GM23338 (cell line): ENCODE results near the gene RPL13. TPM values are rescaled to one million over a fixed set of nuclear protein-coding genes. Genes with fewer than 3 reads are reported as not detected.

ENCODE experiments used
- ATAC-seq: fragments of 200-7000 bp; cut with Tn5 transposase; 3 replicates; pipeline ENCODE4 v1.9.1; 2020
- DNase-seq: peaks from one replicate; pipeline ENCODE4 v3.0.0-alpha.2; 2015; ENCODE audit warnings: low spot score
- H2AFZ ChIP-seq: fragments of 200-600 bp; sonication (generic); 2 replicates; pipeline ENCODE4 v1.8.0; 2016; ENCODE audit warnings: antibody characterized with exemption, mild to moderate bottlenecking, moderate library complexity
- H3F3A ChIP-seq: fragments of 200-600 bp; sonication (generic); replicated peaks from 2 replicates; pipeline ENCODE4 v1.8.0; 2017; ENCODE audit warnings: antibody characterized with exemption, mixed run types, low read depth
- H3K27ac ChIP-seq: fragments of 200-600 bp; sonication (generic); 2 replicates; pipeline ENCODE4 v1.6.1; 2016; ENCODE audit warnings: low read depth
- H3K27me3 ChIP-seq: fragments of 200-600 bp; sonication (generic); 2 replicates; pipeline ENCODE4 v1.8.0; 2016; ENCODE audit warnings: mild to moderate bottlenecking, mixed run types, moderate library complexity; ENCODE audit not compliant: insufficient read depth
- H3K36me3 ChIP-seq: fragments of 200-600 bp; sonication (generic); 2 replicates; pipeline ENCODE4 v1.8.0; 2016; ENCODE audit warnings: mild to moderate bottlenecking; ENCODE audit not compliant: insufficient read depth
- H3K4me1 ChIP-seq: fragments of 200-600 bp; sonication (generic); 2 replicates; pipeline ENCODE4 v1.8.0; 2016; ENCODE audit warnings: mild to moderate bottlenecking, moderate library complexity; ENCODE audit not compliant: insufficient read depth
- H3K4me2 ChIP-seq: fragments of 200-600 bp; sonication (generic); 2 replicates; pipeline ENCODE4 v1.7.1; 2017; ENCODE audit warnings: mixed run types
- H3K4me3 ChIP-seq: fragments of 200-600 bp; sonication (generic); 2 replicates; pipeline ENCODE4 v1.6.1; 2016; ENCODE audit warnings: mixed run types
- H3K79me2 ChIP-seq: fragments of 200-600 bp; sonication (generic); replicated peaks from 2 replicates; pipeline ENCODE4 v1.8.0; 2017; ENCODE audit warnings: mild to moderate bottlenecking; ENCODE audit not compliant: insufficient read depth
- H3K9me2 ChIP-seq: fragments of 200-600 bp; sonication (generic); 2 replicates; pipeline ENCODE4 v1.8.0; 2017; ENCODE audit not compliant: insufficient read depth
- H4K20me1 ChIP-seq: fragments of 200-600 bp; sonication (generic); replicated peaks from 2 replicates; pipeline ENCODE4 v1.8.0; 2017; ENCODE audit warnings: mild to moderate bottlenecking; ENCODE audit not compliant: insufficient read depth
- H3K27ac Mint-ChIP-seq: 2 replicates; pipeline ENCODE4 v1.8.0; 2020; ENCODE audit warnings: inconsistent platforms, mild to moderate bottlenecking, moderate library complexity, mixed read lengths
- H3K27me3 Mint-ChIP-seq: 3 replicates; pipeline ENCODE4 v1.8.0; 2022; ENCODE audit warnings: low read depth, mild to moderate bottlenecking, moderate library complexity, mixed read lengths, inconsistent platforms; ENCODE audit not compliant: insufficient read depth, poor library complexity
- H3K36me3 Mint-ChIP-seq: 3 replicates; pipeline ENCODE4 v1.8.0; 2021; ENCODE audit warnings: low read depth, mild to moderate bottlenecking, inconsistent platforms, moderate library complexity, mixed read lengths
- H3K4me1 Mint-ChIP-seq: 3 replicates; pipeline ENCODE4 v1.8.0; 2020; ENCODE audit warnings: mild to moderate bottlenecking, inconsistent platforms, mixed read lengths
- H3K4me3 Mint-ChIP-seq: 3 replicates; pipeline ENCODE4 v1.8.0; 2021; ENCODE audit warnings: moderate library complexity, mild to moderate bottlenecking, inconsistent platforms, mixed read lengths
- H3K9me3 Mint-ChIP-seq: 3 replicates; pipeline ENCODE4 v1.8.0; 2020; ENCODE audit warnings: moderate library complexity, mild to moderate bottlenecking, inconsistent platforms, mixed read lengths
- CTCF ChIP-seq, 2 experiments: fragments of 200-600 bp in 1 of 2; sonication (generic) in 1 of 2; conservative IDR thresholded peaks; 2 replicates each; pipeline versions ENCODE4 v1.5.1 to v1.6.1; 2016 to 2017; ENCODE audit warnings: antibody characterized with exemption in 2 of 2, low read depth in 2 of 2, mild to moderate bottlenecking in 2 of 2, moderate library complexity in 1 of 2
- EZH2phosphoT487 ChIP-seq: fragments of 200-600 bp; sonication (generic); IDR thresholded peaks from one replicate; pipeline ENCODE4 v1.8.1; 2018; ENCODE audit warnings: antibody characterized with exemption; ENCODE audit not compliant: unreplicated experiment
- POLR2AphosphoS5 ChIP-seq: IDR thresholded peaks from 2 replicates; pipeline ENCODE4 v1.6.1; 2016; ENCODE audit warnings: antibody characterized with exemption, low read depth
- REST ChIP-seq: IDR thresholded peaks from one replicate; pipeline ENCODE4 v1.6.1; 2018; ENCODE audit warnings: antibody characterized with exemption; ENCODE audit not compliant: unreplicated experiment
- ZNF114 ChIP-seq: fragments of 250-450 bp; sonication (Bioruptor Pico); IDR thresholded peaks from 2 replicates; pipeline ENCODE4 v1.5.0; 2020; ENCODE audit warnings: mild to moderate bottlenecking, moderate library complexity
- ZNF331 ChIP-seq: fragments of 250-450 bp; sonication (Bioruptor Pico); IDR thresholded peaks from 2 replicates; pipeline ENCODE4 v1.5.0; 2020; ENCODE audit warnings: low read depth, mild to moderate bottlenecking, moderate library complexity
- polyA plus RNA-seq: library from polyadenylated mRNA; unstranded; fragments of >200 nt; fragmentation: Nextera tagmentation; extraction: Ambion mirVana; gene quantifications from 2 replicates; pipeline ENCODE4 v1.2.1, GENCODE V29; 2016
- total RNA-seq: library from RNA; depleted of rRNA; stranded (reverse); fragments of >200 nt; shearing (Covaris generic); gene quantifications from 2 replicates; pipeline ENCODE4 v1.2.3, GENCODE V29; 2014
- TF ChIP-seq, protein P1 (sequence below): fragments of 250-450 bp; sonication (Bioruptor Pico); IDR thresholded peaks from 2 replicates; pipeline ENCODE4 v1.5.0; 2020; ENCODE audit warnings: mild to moderate bottlenecking, moderate library complexity

RPL13 gene
- total and polyA plus RNA-seq, 2 experiments from 2014 or later = 3,489 to 3,617 TPM

- DNase-seq (no peak), ATAC-seq (no peak)
- H3K4me3 Mint-ChIP-seq = 0 out of 3 replicates have a peak overlapping the region, but pooled peaks have one; percentile 23
- Histone ChIP-seq H3F3A (no peaks in the 10 kb centered on the region), H3K9me2 (no peaks in the 10 kb centered on the region), H3K4me1 (peaks cover 11% of the 10 kb centered on the region), H3K79me2 (no peaks in the 10 kb centered on the region), H3K4me3 (no peak overlapping the region), H3K27me3 (no peaks in the 10 kb centered on the region), H2AFZ (no peak overlapping the region), H3K4me2 (peak overlapping the region; percentile 69; the same call in 1 of the 2 replicates), H4K20me1 (no peaks in the 10 kb centered on the region), H3K27ac (no peak overlapping the region), H3K36me3 (no peaks in the 10 kb centered on the region)
- no peaks in the 10 kb centered on the region for H3K9me3 Mint-ChIP-seq
- H3K4me1 Mint-ChIP-seq = peaks cover 11% of the 10 kb centered on the region
- no peak overlapping the region for H3K27ac Mint-ChIP-seq
- H3K27me3 Mint-ChIP-seq = peaks cover 11% of the 10 kb centered on the region
- no peaks in the 10 kb centered on the region for H3K36me3 Mint-ChIP-seq
- no peak for TF ChIP-seq CTCF (conservative IDR thresholded peaks at IDR 0.05; ENCODE audit: low read depth in 2 of 2)
- no peak for TF ChIP-seq REST
- no peak for TF ChIP-seq EZH2phosphoT487
- TF ChIP-seq, protein P1, sequence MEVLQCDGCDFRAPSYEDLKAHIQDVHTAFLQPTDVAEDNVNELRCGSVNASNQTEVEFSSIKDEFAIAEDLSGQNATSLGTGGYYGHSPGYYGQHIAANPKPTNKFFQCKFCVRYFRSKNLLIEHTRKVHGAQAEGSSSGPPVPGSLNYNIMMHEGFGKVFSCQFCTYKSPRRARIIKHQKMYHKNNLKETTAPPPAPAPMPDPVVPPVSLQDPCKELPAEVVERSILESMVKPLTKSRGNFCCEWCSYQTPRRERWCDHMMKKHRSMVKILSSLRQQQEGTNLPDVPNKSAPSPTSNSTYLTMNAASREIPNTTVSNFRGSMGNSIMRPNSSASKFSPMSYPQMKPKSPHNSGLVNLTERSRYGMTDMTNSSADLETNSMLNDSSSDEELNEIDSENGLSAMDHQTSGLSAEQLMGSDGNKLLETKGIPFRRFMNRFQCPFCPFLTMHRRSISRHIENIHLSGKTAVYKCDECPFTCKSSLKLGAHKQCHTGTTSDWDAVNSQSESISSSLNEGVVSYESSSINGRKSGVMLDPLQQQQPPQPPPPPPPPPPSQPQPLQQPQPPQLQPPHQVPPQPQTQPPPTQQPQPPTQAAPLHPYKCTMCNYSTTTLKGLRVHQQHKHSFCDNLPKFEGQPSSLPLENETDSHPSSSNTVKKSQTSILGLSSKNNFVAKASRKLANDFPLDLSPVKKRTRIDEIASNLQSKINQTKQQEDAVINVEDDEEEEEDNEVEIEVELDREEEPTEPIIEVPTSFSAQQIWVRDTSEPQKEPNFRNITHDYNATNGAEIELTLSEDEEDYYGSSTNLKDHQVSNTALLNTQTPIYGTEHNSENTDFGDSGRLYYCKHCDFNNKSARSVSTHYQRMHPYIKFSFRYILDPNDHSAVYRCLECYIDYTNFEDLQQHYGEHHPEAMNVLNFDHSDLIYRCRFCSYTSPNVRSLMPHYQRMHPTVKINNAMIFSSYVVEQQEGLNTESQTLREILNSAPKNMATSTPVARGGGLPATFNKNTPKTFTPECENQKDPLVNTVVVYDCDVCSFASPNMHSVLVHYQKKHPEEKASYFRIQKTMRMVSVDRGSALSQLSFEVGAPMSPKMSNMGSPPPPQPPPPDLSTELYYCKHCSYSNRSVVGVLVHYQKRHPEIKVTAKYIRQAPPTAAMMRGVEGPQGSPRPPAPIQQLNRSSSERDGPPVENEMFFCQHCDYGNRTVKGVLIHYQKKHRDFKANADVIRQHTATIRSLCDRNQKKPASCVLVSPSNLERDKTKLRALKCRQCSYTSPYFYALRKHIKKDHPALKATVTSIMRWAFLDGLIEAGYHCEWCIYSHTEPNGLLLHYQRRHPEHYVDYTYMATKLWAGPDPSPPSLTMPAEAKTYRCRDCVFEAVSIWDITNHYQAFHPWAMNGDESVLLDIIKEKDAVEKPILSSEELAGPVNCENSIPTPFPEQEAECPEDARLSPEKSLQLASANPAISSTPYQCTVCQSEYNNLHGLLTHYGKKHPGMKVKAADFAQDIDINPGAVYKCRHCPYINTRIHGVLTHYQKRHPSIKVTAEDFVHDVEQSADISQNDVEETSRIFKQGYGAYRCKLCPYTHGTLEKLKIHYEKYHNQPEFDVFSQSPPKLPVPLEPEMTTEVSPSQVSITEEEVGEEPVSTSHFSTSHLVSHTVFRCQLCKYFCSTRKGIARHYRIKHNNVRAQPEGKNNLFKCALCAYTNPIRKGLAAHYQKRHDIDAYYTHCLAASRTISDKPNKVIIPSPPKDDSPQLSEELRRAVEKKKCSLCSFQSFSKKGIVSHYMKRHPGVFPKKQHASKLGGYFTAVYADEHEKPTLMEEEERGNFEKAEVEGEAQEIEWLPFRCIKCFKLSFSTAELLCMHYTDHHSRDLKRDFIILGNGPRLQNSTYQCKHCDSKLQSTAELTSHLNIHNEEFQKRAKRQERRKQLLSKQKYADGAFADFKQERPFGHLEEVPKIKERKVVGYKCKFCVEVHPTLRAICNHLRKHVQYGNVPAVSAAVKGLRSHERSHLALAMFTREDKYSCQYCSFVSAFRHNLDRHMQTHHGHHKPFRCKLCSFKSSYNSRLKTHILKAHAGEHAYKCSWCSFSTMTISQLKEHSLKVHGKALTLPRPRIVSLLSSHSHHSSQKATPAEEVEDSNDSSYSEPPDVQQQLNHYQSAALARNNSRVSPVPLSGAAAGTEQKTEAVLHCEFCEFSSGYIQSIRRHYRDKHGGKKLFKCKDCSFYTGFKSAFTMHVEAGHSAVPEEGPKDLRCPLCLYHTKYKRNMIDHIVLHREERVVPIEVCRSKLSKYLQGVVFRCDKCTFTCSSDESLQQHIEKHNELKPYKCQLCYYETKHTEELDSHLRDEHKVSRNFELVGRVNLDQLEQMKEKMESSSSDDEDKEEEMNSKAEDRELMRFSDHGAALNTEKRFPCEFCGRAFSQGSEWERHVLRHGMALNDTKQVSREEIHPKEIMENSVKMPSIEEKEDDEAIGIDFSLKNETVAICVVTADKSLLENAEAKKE (CRISPR knock-in tag) = no peak
- no peak for TF ChIP-seq ZNF331 (CRISPR knock-in tag)
- TF ChIP-seq POLR2AphosphoS5 = no peak
- TF ChIP-seq ZNF114 = no peak
Observed at GRCh38 chr16:89602952-89603590, 42.6 kb downstream of the RPL13 start.
